Testis (tissue), 3 donors: ENCODE measurements around the gene ATP11A. TPM values are rescaled to one million over a fixed set of nuclear protein-coding genes. Genes with fewer than 3 reads are reported as not detected.

Experiments used
- DNase-seq: peaks from one replicate; pipeline ENCODE4 v3.0.0-alpha.2; 2019
- H3K27ac ChIP-seq, 2 donors: fragments of 200-600 bp; sonication (generic); one replicate each; pipeline ENCODE4 v1.5.1; 2019
- H3K27me3 ChIP-seq: fragments of 200-600 bp; sonication (generic); one replicate; pipeline ENCODE4 v1.5.1; 2019
- H3K36me3 ChIP-seq: fragments of 200-600 bp; sonication (generic); one replicate; pipeline ENCODE4 v1.5.1; 2017; ENCODE audit warnings: low read depth; ENCODE audit errors: missing control alignments
- H3K4me1 ChIP-seq: fragments of 200-600 bp; sonication (generic); one replicate; pipeline ENCODE4 v1.5.1; 2019
- H3K4me3 ChIP-seq, 2 donors: fragments of 200-600 bp; sonication (generic); one replicate each; pipeline ENCODE4 v1.5.1; 2017 to 2019
- H3K9me3 ChIP-seq: fragments of 200-600 bp; sonication (generic); one replicate; pipeline ENCODE4 v1.5.1; 2017
- CTCF ChIP-seq, 3 experiments: fragments of 450-650 bp in 2 of 3; fragments of 200-600 bp in 1 of 3; sonication (generic) in 1 of 3; IDR thresholded peaks; one replicate each; pipeline ENCODE4 v1.5.1; 2016 to 2019; ENCODE audit warnings: antibody characterized with exemption in 3 of 3, mild to moderate bottlenecking in 2 of 3, moderate library complexity in 1 of 3
- POLR2A ChIP-seq: fragments of 450-650 bp; IDR thresholded peaks from one replicate; pipeline ENCODE4 v1.6.1; 2017; ENCODE audit warnings: antibody characterized with exemption, mild to moderate bottlenecking, moderate library complexity
- WGBS, 2 donors: methylation state at CpG; one replicate each; pipeline ENCODE4 v1.1.5; 2018; 5-methylcytosine and 5-hydroxymethylcytosine counted together
- intact Hi-C: fragments of 100-400 bp; cut with DNase I; formaldehyde crosslinking; loops from one replicate; pipeline ENCODE4 v1.15.1; 2023; ENCODE audit warnings: low total_unique reads
- polyA plus RNA-seq: library from polyadenylated mRNA; stranded (reverse); fragments of 350-450 nt; fragmentation: Illumina TruSeq; extraction: RNeasy Lipid Tissue Mini Kit (QIAGEN cat#74804); gene quantifications from one replicate; pipeline ENCODE4 v1.2.3, GENCODE V29; 2014; ENCODE audit warnings: low read depth, low replicate concordance; ENCODE audit not compliant: insufficient read depth
- total RNA-seq, 2 donors: library from RNA; depleted of rRNA; stranded (reverse); fragments of >200 nt; gene quantifications; one replicate each; pipeline ENCODE4 v1.2.3, GENCODE V29; 2016

The ATP11A gene
- total and polyA plus RNA-seq, 3 donors from 2014 or later = 34.4 to 122 (median 112) TPM

GRCh38 chr13:112744168-112745021, 54.6 kb downstream of the ATP11A start:
- no peak for DNase-seq
- intact Hi-C loops = no loop called here
- Histone ChIP-seq H3K27ac (no peak overlapping the region), H3K4me1 (peaks cover 8% of the 10 kb centered on the region), H3K4me3 (no peak overlapping the region), H3K9me3 (no peaks in the 10 kb centered on the region), H3K27me3 (no peaks in the 10 kb centered on the region), H3K36me3 (no peaks in the 10 kb centered on the region)
- TF ChIP-seq POLR2A (no peak), CTCF (IDR thresholded peaks at IDR 0.05) (no peak)
- WGBS, 2 donors = 53 to 62% methylated on average over 21 to 22 of the region's 22 CpGs

- no peak for TF ChIP-seq CTCF (IDR thresholded peaks at IDR 0.05)
- no peak for TF ChIP-seq POLR2A
- Histone ChIP-seq H3K27ac (no peak overlapping the region), H3K4me1 (peaks cover 8% of the 10 kb centered on the region), H3K4me3 (no peak overlapping the region), H3K9me3 (no peaks in the 10 kb centered on the region), H3K36me3 (no peaks in the 10 kb centered on the region), H3K27me3 (no peaks in the 10 kb centered on the region)
- no peak for DNase-seq
- WGBS, 2 donors = 91 to 94% methylated on average over 29 of the region's 29 CpGs
- intact Hi-C loops = no loop called here
Observed at GRCh38 chr13:112746044-112746443, 56.2 kb downstream of the ATP11A start.

- peaks cover 8% of the 10 kb centered on the region for H3K4me1 ChIP-seq
- H3K27ac ChIP-seq = no peak overlapping the region
- 54 to 76% methylated on average over 9 of the region's 9 CpGs for WGBS, 2 donors
- intact Hi-C loops = no loop called here
- TF ChIP-seq CTCF (IDR thresholded peaks at IDR 0.05) = no peak
- TF ChIP-seq POLR2A = no peak
- H3K27me3 ChIP-seq = no peaks in the 10 kb centered on the region
- H3K4me3 ChIP-seq = no peak overlapping the region
- peak; percentile 83 for DNase-seq
- no peaks in the 10 kb centered on the region for H3K9me3 ChIP-seq
- no peaks in the 10 kb centered on the region for H3K36me3 ChIP-seq
Observed at GRCh38 chr13:112747256-112747655, 57.4 kb downstream of the ATP11A start.

GRCh38 chr13:112748947-112749735, 59.3 kb downstream of the ATP11A start:
- no peak for TF ChIP-seq POLR2A
- TF ChIP-seq CTCF (IDR thresholded peaks at IDR 0.05) = no peak
- H3K9me3 ChIP-seq = no peaks in the 10 kb centered on the region
- H3K36me3 ChIP-seq = no peaks in the 10 kb centered on the region
- no peak overlapping the region for H3K27ac ChIP-seq
- intact Hi-C loops = no loop called here
- DNase-seq = no peak
- 69 to 79% methylated on average over 13 to 18 of the region's 18 CpGs for WGBS, 2 donors
- peaks cover 13% of the 10 kb centered on the region for H3K4me1 ChIP-seq
- H3K27me3 ChIP-seq = no peaks in the 10 kb centered on the region
- H3K4me3 ChIP-seq = no peak overlapping the region
